ENCODE data around the gene HMCN1.

HMCN1 gene

DNA sequence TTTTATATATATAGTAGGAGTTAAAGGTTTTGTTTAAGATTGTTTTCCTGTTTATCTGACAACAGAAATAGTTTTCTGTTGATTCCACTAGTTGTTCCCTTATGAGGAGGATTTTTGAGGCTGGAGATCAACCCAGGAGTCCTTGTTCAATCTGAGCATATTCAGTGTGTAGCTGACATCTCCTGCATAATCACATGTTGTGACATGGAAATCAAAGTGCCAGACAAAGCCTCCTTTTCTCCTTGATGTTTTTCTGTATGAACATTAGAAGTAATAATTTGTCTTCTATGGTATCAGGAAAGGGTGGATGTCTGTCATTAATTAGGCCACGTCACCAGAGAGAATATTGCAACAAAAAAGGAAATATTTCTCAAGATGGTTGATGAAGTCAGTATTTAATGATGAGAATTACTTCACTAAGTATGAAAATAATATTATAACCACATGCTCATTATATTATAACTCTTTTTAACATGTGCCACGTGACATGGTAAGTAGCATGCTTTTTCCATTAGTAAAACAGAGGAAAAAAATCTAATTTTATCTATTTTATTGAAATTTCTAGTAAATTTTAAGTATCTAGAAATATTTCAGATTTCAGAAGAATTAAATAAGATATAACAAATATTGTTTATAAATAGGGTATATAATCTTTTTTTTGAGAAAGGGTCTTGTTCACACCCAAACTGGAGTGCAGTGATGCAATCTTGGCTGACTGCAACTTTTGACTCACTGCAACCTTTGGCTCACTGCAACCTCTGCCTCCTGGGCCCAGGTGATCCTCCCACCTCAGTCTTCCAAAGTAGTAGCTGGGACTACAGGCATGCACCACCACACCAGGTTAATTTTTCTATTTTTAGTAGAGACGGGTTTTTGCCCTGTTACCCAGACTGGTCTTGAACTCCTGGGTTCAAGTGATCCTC is 223.5 kb downstream of the HMCN1 start:
- DNase-seq, result no peak

- no peak for DNase-seq
These were observed 226.5 kb downstream of the HMCN1 start for GRCh38 chr1:185960422-185961321.

DNA sequence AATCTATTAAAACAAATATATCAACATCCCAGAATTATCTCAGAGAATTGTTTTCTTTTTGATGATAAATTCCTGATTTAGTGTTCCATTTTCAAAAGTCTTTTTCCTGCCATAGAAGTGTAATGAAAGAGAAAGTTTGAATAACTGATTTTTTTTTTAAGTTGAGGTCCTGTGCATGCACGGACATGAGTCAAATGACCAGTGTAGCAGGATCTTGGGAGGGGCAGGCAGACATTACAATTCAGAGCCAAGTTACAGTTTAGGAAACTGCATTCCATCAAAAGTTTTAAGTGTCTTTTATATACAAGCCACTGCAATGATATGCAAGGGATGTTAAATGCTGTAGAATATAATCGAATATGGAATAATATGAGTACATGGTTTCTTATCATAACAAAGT is 227.5 kb downstream of the HMCN1 start:
- DNase-seq, result no peak

- no peak for DNase-seq
These were observed 230.8 kb downstream of the HMCN1 start for GRCh38 chr1:185964946-185965345.

- DNase-seq, result no peak
These were observed 231.7 kb downstream of the HMCN1 start for GRCh38 chr1:185965870-185966269.

DNA sequence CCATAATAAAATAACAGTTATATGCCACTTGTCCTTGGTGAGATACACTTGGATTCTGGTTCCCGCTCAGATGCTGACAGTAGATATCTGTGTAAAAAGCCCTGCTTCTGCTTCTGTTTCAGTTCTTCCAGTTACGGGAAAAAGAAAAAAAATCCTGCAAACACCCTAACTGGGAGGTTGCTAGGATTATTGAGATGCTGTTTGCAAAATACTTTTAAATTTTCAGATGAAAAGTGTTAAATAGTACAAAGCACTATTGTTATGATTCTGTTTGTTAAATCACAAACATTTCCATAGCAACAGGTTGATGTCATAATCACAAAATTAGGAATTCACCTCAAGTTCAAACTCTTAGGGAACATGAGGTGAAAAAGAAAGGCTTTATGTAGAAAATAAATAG is 232.3 kb downstream of the HMCN1 start:
- no peak for DNase-seq

DNA sequence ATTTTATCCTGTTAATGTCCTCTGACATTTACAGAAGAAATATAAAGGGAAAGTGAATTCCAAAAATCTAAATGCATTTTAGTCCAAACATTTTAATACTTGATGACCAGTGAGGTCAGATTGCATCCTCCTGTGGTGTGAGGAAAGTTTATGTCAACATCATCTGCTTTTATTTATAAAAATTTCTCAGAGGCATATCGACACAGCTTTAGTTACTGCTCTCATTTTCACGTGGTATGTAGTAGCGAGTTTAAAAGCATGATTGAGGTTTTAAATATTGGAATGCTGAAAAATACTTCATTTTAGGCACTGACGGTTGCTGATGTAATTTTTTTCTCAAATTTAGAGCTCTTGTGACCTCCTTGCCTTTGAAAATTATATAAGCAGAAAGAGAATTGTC is 234.8 kb downstream of the HMCN1 start:
- no peak for DNase-seq

- no peak for DNase-seq
These were observed 235.4 kb downstream of the HMCN1 start for GRCh38 chr1:185969524-185969991.

- no peak for DNase-seq
These were observed 237.5 kb downstream of the HMCN1 start for GRCh38 chr1:185971688-185972087.

GRCh38 chr1:185972096-185972850 is 238.1 kb downstream of the HMCN1 start:
- DNase-seq, result no peak

- DNase-seq, result no peak
These were observed 239.5 kb downstream of the HMCN1 start for GRCh38 chr1:185973645-185974044.

GRCh38 chr1:185974367-185975170 is 240.4 kb downstream of the HMCN1 start:
- DNase-seq, result no peak

DNA sequence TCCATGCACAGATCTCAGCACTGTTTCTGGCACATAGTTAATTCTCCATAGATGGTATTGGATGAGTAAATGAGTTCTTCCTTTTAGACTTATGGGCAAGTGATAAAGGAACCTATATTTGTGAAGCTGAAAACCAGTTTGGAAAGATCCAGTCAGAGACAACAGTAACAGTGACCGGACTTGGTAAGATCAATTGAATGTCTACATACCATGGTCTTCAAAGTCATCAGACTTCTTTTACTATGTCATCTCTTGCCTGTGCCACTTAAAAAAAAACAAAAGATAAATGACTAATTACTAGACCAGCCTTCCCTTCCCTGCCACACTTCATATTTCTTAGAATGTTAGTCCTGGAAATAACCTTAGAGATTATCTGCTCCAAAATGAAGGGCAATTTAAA is 246.7 kb downstream of the HMCN1 start:
- DNase-seq, result no peak

- no peak for DNase-seq
These were observed 250.1 kb downstream of the HMCN1 start for GRCh38 chr1:185984113-185984836.

- DNase-seq, result no peak
These were observed 253.6 kb downstream of the HMCN1 start for GRCh38 chr1:185987611-185988321.

DNA sequence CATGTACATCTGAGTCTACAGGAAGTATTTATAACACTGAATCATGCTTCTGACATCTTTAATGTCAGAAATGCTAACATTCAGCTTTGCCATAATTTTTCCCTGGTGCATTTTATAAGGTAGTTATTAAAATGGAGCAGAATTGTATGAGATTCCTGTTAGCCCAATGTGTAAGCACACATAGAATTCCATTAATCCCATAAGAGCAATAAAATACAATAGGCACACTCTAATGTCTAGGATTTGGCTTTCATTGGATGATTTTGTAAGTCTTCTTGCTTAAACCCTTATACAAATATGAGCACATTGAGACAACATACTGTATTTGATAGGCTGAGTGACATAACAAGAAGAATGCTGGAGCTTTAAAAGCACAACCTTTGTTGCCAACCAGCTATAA is 256.4 kb downstream of the HMCN1 start:
- DNase-seq, result no peak

- DNase-seq, result no peak
These were observed 257.1 kb downstream of the HMCN1 start for GRCh38 chr1:185991266-185991665.

DNA sequence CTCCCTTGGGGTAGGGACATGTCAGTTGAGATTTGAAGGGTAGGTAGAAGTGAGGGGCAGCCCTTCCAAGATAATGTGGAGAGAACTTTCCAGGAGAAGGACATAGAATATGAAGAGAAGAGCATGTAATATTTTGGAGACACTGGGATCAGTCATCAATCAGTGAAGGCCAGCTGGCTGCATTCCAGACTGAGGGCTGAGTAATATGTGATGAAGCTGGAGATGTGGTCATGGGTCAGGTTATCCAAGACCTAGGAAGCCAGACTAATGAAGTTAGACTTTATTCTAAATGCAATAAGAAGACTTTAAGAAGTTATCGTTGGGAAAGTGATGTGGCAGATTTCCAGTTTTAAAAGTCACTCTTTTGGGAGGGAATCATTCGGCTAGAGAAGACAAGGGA is 262.0 kb downstream of the HMCN1 start:
- no peak for DNase-seq

GRCh38 chr1:185998391-185998790 is 264.2 kb downstream of the HMCN1 start:
- DNase-seq, result no peak

Data from nucleus accumbens (tissue), 56 donors.